NCI-H1694 (cell line): Measurements from ENCODE around the gene SPOPL.

Experiments used
- DNase-seq: peaks from one replicate; lab custom pipeline; 2025; lab: John Stamatoyannopoulos, UW

The SPOPL gene

DNA sequence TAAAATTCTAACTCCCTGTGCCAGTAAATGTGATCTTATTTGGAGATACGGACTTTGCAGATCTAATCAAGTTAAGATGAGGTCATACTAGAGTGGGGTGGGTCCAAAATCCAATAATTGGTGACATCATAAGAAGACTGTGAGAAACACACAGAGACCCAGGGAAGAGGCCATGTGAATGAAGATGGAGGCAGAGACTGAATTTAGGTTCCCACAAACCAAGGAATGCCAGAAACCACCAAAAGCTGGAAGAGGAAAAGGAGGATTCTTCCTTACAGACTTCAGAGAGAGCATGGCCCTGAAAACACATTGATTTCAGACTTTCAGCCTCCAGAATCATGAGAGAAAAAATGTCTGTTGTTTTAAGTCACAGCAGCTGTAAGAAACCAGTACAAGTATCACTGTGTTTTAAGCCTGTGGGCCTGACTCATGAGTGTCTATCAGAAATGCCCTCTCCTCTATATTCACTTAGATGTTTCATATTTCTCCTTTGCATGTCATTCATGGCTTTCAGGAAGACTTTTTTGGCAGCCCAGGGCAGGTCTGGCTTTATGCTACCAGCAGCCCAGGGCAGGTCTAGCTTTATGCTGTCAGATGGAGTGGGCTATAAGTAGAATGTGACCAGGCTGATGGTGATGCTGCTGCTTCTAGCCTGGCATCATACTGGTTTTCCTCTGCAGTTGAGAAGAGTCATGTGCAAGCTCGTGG, 100.0 kb downstream of the SPOPL start:
- DNase-seq: no peak

DNA sequence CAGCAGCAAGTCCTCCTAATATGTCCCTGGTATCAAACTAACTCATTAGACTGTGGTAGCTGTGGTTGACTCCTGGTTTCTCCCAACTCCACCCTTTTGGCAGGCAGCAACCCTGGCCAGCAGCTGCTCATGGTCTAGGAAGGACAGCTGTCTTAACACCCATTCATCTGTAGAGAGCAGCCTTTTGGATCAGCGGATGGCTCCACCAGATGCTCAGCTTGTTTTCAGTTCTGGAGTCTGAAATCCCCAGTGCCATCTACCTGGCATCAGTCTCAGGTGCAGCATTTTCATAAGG, 100.5 kb downstream of the SPOPL start:
- DNase-seq: peak; percentile 92

DNA sequence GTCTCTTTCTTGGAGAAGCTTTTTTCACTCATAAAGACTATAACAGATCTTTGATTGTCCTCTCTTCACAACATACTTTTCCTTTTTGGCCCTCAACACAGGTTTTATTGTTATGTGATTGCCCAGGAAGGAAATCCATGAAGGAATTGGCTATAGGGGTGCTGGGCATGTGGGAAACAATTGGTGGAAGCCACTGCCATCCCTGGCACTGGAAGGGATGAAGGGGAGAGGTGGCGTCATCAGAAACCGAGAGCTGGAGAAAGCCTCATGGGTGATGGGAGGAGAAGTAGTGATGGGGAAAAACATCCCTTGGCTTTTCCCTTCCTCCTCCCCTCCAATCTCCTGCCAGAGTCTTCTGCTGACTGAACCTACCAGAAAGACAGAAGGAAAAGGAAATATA, 106.2 kb downstream of the SPOPL start:
- no peak for DNase-seq

DNA sequence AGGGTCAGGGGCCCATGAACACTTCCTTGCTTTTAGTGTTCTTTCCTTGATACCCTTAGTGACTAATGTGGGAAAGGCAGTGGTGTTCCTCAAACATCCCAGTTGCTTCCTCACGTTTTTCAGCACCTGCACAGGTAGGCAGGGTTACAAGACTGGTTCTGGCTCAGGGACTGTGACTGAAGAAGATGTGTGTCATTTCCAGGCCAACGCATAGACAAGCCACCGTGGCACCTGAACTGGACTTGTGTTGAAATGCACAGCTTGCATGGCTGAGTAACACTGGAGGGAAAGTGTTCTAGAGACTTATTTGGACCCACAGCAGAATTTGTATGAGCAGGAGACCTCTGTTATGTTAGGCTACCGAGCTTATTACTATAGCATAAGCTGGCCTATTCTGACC, 107.9 kb downstream of the SPOPL start:
- DNase-seq: no peak

DNA sequence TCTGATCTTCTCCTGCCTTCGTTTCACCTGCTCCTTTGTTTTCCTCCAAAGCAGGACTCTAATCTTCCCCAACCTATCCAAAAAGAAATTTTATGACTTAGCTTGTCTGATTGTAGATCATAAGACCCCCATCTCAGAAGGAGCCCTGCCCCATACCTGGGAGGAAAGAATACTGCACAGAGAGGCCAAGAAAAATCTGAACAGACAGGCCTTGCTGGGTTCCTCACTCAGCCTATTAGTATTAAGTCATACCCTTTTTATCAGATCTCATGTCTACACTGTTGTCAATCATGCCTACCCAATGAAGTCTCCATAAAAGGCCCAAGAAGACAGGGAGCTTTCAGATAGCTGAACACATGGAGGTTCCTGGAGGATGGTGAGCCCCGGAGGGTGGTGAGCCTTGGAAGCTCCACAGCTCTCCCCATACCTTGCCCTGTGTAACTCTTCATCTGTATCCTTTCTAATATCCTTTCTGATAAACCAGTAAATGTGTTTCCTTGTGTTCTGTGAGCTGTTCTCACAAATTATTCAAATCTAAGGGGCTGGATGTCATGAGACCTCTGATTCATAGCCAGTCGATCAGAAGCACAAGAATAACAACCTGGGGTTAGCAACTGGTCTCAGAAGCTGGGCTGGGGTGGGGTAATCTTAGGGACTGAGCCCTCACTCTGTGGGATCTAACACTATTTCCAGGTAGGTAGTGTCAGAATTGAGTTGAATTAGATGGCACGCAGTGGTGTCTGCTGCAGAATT, 108.8 kb downstream of the SPOPL start:
- DNase-seq: no peak

DNA sequence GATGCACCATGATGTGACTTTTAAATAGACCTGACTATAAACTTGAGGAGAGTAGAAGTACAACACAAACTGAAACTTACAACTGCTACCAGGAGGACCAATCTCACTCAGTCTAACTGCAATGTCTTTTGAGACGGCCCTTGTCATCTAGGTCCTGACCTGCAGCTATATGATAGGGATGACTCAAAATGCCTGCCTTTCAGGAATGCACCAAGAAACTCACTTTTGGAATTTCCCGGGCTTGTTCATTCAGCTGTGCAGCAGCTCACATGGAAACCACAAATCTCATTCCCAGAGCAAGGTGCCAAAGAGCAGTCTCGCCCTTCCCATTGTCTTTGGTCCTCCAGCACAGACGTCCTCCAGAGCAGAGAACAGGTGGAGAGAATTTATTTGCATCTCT, 113.7 kb downstream of the SPOPL start:
- DNase-seq: no peak

DNA sequence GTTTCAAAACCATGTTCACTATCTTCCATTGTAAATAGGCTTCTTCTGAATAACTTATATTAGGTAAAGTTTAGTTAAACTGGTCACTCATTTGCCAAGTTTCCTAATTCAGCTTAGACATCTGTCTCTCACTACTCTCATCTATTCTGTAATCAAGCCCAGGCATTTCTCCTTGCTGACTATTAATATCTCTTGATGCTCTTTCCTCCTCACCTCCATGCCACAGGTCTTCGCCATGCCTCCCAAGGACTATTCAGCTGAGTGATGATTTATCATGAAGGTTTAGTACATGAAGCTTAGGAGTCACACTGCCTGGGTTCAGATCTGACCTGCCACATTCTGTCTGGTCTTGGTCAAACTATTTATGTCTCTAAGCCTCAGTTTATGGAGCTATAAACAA, 115.5 kb downstream of the SPOPL start:
- no peak for DNase-seq

DNA sequence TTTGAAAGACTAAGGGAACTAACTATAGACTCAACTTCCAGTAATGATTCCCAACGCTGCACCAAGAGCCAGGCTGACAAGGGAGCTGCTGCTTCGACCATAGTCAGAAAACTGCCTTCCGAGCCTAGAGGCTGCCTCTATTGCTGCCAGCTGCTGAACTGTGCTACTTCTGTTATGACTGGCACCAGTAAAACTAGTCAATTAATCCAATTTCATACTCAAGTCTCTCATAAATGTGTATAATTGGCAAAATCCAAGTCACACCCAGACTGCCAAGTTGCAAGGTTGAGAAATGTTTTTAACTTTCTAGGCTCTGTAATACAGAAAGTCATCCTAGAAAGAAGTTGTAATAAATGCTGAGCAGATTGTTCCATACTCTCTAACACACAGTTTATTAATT, 117.4 kb downstream of the SPOPL start:
- DNase-seq: no peak

DNA sequence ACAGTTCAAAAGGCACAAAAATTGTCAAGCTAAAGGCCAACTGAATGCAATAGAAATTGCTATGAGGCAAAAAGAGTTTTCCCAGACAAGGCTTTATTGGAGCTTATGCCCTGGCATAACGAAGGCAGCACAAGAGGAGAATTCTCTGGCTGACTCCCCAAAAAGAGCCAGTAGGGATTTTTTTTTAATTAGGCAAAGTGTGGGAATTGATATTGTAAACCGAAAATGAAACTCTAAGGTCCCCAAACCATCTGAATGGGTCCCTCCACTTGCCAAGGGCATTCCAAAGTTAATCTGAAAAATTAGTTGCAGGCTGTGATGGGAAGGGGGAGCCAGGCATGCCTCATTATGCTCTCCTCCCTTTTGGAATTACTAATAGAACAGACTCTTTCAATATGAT, 118.9 kb downstream of the SPOPL start:
- no peak for DNase-seq

DNA sequence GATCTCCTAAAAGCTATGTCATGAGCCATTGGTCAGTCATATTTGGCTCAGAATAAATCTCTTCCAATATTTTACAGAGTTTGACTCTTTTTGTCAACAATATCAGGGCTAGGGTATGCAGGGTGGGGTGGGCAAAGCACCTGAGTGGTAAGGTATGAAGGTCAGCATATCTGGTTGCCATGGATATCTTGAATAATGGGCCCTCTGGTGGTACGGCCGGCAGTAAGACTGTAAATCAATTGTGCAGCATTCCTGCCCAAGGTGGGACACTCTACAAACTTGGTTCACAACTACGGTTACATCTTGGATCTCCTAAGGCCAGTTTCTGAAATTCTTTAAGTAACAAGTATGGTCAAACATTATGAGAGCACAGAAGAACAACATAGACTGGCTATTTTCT, 119.6 kb downstream of the SPOPL start:
- DNase-seq: no peak

DNA sequence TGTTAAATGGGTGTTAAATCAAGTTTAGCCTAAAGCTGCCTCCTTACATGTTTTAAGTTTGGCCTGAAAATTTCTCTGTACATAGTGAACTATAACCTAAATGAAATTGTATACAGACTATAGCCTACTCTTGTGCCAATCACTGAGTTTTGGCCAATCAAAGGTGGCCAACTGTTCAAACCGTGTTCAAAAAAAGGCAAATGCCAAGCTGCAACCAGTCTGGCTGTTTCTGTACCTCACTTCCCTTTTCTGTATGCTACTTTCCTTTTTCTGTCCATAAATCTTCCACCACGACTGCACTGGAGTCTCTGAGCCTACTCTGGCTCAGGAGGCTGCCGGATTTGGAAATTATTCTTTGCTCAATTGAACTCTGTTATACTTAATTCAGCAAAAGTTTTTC, 121.0 kb downstream of the SPOPL start:
- DNase-seq: no peak
